Brain microvascular endothelial cell (primary cell): ENCODE results near the gene SYTL1.

Source experiments
- DNase-seq: peaks from one replicate; pipeline ENCODE4 v3.0.0-alpha.2; 2020
- H3K27ac ChIP-seq: fragments of 250-450 bp; sonication (Bioruptor Pico); 2 replicates; pipeline ENCODE4 v1.5.1; 2020; ENCODE audit warnings: mild to moderate bottlenecking, moderate library complexity
- H3K27me3 ChIP-seq: fragments of 250-450 bp; sonication (Bioruptor Pico); replicated peaks from 2 replicates; pipeline ENCODE4 v1.5.1; 2020; ENCODE audit warnings: mild to moderate bottlenecking
- H3K36me3 ChIP-seq: fragments of 250-450 bp; sonication (Bioruptor Pico); replicated peaks from 2 replicates; pipeline ENCODE4 v1.5.1; 2020; ENCODE audit warnings: mild to moderate bottlenecking
- H3K4me3 ChIP-seq: 2 replicates; pipeline ENCODE4 v1.5.1; 2011; ENCODE audit warnings: low read depth, mild to moderate bottlenecking, control low read depth, low read length, moderate library complexity
- in situ Hi-C: cut with HindIII; loops from 2 replicates; pipeline ENCODE4 v1.10.0; 2017; ENCODE audit warnings: low sequenced_read_pairs, low pct_ligation_motif_present
- TF ChIP-seq, protein P1 (sequence below): IDR thresholded peaks from 2 replicates; pipeline ENCODE4 v1.5.1; 2011; ENCODE audit warnings: low read depth, mild to moderate bottlenecking, moderate library complexity, low read length, control low read depth, inconsistent platforms; ENCODE audit errors: missing control alignments

The SYTL1 gene

DNA sequence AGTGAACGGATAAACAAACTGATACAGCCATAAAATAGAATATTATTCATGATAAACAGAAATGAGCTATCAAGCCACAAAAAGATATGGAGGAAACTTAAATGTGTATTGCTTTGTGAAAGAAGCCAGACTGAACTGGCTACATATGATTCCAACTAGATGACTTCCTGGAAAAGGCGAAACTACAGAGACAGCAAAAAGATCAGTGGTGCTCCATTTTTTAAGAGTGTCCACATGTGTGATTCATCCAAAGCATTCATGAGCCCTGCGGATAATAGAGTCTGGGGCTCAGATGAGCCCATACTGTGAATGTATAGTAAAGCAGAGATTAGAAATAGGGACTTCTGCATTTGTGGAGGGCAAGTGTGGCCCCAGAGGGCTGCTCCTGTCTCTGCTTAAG, 27.7 kb upstream of the SYTL1 start:
- no peaks in the 10 kb centered on the region for H3K27me3 ChIP-seq
- in situ Hi-C loops, result no loop called here
- no peaks in the 10 kb centered on the region for H3K36me3 ChIP-seq
- no peak for DNase-seq
- no peak overlapping the region for H3K4me3 ChIP-seq
- TF ChIP-seq, protein P1, sequence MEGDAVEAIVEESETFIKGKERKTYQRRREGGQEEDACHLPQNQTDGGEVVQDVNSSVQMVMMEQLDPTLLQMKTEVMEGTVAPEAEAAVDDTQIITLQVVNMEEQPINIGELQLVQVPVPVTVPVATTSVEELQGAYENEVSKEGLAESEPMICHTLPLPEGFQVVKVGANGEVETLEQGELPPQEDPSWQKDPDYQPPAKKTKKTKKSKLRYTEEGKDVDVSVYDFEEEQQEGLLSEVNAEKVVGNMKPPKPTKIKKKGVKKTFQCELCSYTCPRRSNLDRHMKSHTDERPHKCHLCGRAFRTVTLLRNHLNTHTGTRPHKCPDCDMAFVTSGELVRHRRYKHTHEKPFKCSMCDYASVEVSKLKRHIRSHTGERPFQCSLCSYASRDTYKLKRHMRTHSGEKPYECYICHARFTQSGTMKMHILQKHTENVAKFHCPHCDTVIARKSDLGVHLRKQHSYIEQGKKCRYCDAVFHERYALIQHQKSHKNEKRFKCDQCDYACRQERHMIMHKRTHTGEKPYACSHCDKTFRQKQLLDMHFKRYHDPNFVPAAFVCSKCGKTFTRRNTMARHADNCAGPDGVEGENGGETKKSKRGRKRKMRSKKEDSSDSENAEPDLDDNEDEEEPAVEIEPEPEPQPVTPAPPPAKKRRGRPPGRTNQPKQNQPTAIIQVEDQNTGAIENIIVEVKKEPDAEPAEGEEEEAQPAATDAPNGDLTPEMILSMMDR, result no peak
- H3K27ac ChIP-seq, result no peak overlapping the region

DNA sequence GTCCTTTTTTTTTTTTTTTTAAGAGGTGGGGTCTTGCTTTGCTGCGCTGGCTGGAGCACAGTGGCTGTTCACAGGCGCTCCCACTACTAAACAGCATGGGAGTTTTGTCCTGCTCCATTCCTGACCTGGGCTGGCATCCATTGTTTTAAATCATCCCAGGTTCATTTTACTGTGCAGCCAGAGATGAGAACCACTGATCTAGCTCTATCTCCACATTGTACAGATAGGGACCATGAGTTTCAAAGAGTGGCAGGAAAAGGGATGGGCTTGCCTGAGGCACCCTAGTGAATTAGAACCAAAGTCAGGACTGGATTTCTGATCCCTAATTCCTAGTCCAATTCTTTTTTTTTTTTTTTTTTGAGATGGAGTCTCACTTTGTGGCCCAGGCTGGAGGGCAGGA, 27.1 kb upstream of the SYTL1 start:
- TF ChIP-seq, protein P1, result no peak
- in situ Hi-C loops, result no loop called here
- Histone ChIP-seq H3K27me3 (no peaks in the 10 kb centered on the region), H3K27ac (no peak overlapping the region), H3K4me3 (no peak overlapping the region), H3K36me3 (no peaks in the 10 kb centered on the region)
- DNase-seq, result no peak

DNA sequence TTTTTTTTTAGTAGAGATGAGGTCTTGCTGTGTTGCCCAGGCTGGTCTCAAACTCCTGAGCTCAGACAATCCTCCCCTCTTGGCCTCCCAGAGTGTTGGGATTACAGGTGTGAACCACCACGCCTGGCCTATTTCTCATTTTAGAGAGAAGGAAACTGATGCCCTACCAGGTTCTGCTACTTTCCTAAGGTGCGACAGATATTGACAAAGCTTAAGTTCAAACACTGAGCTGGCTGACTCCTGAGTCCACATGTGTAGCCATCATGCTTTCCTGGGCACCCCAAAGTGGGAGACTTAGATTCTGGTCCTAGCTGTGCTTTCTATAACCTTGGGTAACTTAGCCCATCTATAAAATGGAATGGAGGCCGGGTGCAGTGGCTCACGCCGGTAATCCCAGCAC, 25.0 kb upstream of the SYTL1 start:
- no peak for DNase-seq
- Histone ChIP-seq H3K27ac (no peak overlapping the region), H3K4me3 (no peak overlapping the region), H3K27me3 (no peaks in the 10 kb centered on the region), H3K36me3 (no peaks in the 10 kb centered on the region)
- in situ Hi-C loops, result no loop called here
- TF ChIP-seq, protein P1, result no peak

DNA sequence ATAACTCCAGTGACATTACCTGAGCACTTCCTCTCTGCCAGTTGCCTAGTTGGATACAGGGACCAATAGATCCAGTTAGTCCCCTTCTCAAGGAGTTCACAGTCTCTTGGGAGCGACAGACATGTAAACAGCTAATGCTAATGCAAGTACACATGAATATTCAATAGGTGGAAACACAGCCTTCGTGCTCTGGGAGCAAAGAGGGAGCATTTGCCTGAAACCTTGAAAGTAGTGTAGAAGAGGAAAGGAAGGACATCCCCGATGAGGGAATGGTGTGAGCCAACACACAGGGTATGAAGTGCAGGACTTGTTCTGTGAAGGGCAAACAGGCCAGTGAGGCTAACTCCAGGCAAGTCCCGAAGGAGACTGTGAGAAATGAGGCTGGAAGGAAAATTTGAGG, 23.7 kb upstream of the SYTL1 start:
- Histone ChIP-seq H3K36me3 (no peaks in the 10 kb centered on the region), H3K27ac (no peak overlapping the region), H3K4me3 (no peak overlapping the region), H3K27me3 (no peaks in the 10 kb centered on the region)
- TF ChIP-seq, protein P1, result no peak
- in situ Hi-C loops, result no loop called here
- DNase-seq, result no peak

DNA sequence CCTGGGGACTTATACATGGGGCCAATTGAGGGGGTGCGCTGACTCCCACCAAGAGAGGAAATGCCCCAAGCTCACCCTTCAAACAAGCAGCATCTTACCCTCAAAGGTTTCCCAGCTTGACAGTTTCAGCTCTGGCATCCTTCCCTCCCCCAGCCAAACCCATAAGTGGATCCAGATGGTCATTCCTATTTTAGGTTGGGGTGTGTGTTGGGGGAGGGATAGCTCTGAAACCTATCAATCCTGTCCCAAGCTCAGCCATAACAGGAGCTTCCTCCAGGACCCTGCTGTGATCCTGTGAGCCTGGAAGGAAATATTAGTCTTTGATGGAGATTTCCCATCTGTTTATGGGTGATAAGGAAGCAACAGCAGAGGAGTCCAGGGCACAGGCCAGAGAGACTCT, 23.2 kb upstream of the SYTL1 start:
- H3K27me3 ChIP-seq, result no peaks in the 10 kb centered on the region
- in situ Hi-C loops, result no loop called here
- no peak overlapping the region for H3K4me3 ChIP-seq
- TF ChIP-seq, protein P1, result no peak
- no peaks in the 10 kb centered on the region for H3K36me3 ChIP-seq
- H3K27ac ChIP-seq, result no peak overlapping the region
- no peak for DNase-seq

DNA sequence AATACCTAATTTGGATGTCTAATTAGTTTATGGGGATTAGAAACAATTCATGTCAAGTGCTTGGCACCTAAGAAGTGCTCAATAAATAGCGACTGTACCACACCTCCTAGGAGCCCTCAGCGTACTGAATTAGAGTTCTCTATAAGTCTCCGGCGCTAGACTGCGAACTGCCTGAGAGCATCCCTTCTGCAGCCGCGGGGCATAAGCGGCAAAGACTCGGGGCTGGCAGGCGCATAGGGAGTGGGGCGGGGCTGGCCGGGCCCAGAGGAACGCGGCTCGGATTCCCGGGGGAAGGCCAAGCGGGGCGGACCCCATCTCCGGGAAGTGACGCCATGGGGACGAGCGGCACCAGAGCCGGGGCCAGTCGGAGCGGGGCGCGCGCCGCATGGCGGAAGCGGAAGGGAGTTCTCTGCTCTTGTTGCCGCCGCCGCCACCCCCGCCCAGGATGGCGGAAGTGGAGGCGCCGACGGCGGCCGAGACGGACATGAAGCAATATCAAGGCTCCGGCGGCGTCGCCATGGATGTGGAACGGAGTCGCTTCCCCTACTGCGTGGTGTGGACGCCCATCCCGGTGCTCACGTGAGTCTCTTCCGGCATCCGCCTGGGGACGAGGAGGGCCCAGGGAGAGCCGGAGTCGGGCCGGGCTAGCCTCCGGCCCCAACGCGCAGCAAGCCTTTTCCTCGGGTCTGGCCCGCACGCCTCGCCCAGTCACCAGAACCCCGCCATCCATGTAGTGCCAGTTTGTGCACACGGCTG, 19.8 kb upstream of the SYTL1 start, which contains the start of gene TMEM222:
Gene TMEM222, plus strand, starts transcription at position 351 of the 756 bp plus-strand sequence. Its CDS starts 35 bp downstream, at position 386.
- Histone ChIP-seq H3K27me3 (no peaks in the 10 kb centered on the region), H3K4me3 (peak within 1 kb of the TSS; percentile 100), H3K27ac (peak within 1 kb of the TSS; percentile 79), H3K36me3 (peaks cover 11% of the 10 kb centered on the region)
- TF ChIP-seq, protein P1, result no peak
- peak; percentile 92 for DNase-seq
- in situ Hi-C loops, result no loop called here
